IPS-18a (cell line): Measurements from ENCODE around the gene POGZ.

ENCODE experiments used
- H3K27ac ChIP-seq: one replicate; pipeline ENCODE4 v1.5.1; 2013; ENCODE audit warnings: low read length
- H3K27me3 ChIP-seq: one replicate; pipeline ENCODE4 v1.6.1; 2013; ENCODE audit warnings: mild to moderate bottlenecking, low read length; ENCODE audit not compliant: control insufficient read depth, insufficient read depth
- H3K36me3 ChIP-seq: one replicate; pipeline ENCODE4 v1.6.1; 2013; ENCODE audit warnings: low read depth, low read length; ENCODE audit not compliant: control insufficient read depth
- H3K4me1 ChIP-seq: one replicate; pipeline ENCODE4 v1.6.1; 2013; ENCODE audit warnings: low read depth, low read length; ENCODE audit not compliant: control insufficient read depth
- H3K4me3 ChIP-seq: one replicate; pipeline ENCODE4 v1.5.1; 2013; ENCODE audit warnings: low read length
- H3K9ac ChIP-seq: one replicate; pipeline ENCODE4 v1.6.1; 2013; ENCODE audit warnings: mild to moderate bottlenecking, low read length, moderate library complexity
- H3K9me3 ChIP-seq: one replicate; pipeline ENCODE4 v1.6.1; 2013; ENCODE audit warnings: low read depth, low read length; ENCODE audit not compliant: control insufficient read depth

POGZ gene

GRCh38 chr1:151459331-151460046 is at the start of gene POGZ:
TSS of gene POGZ (minus strand) at chr1:151459494. CDS start at chr1:151442204, 17,290 bp downstream.
- peak within 1 kb of the TSS; percentile 85 for H3K9ac ChIP-seq
- H3K27ac ChIP-seq = peak within 1 kb of the TSS; percentile 71
- peaks cover 9% of the 10 kb centered on the region for H3K4me1 ChIP-seq
- H3K9me3 ChIP-seq = no peaks in the 10 kb centered on the region
- H3K27me3 ChIP-seq = peaks cover 18% of the 10 kb centered on the region
- H3K4me3 ChIP-seq = peak within 1 kb of the TSS; percentile 82
- H3K36me3 ChIP-seq = no peaks in the 10 kb centered on the region

GRCh38 chr1:151508833-151509232 is 49.5 kb upstream of the POGZ start:
- Histone ChIP-seq H3K4me1 (peaks cover 23% of the 10 kb centered on the region), H3K27ac (no peak overlapping the region), H3K27me3 (peaks cover 7% of the 10 kb centered on the region), H3K4me3 (no peak overlapping the region), H3K9me3 (no peaks in the 10 kb centered on the region), H3K9ac (no peak overlapping the region), H3K36me3 (no peaks in the 10 kb centered on the region)

- H3K27ac ChIP-seq = no peak overlapping the region
These were observed 45.5 kb upstream of the POGZ start for GRCh38 chr1:151504759-151505158.

GRCh38 chr1:151504252-151504651 is 45.0 kb upstream of the POGZ start:
- no peaks in the 10 kb centered on the region for H3K36me3 ChIP-seq
- no peaks in the 10 kb centered on the region for H3K9me3 ChIP-seq
- no peak overlapping the region for H3K4me3 ChIP-seq
- H3K4me1 ChIP-seq = no peaks in the 10 kb centered on the region
- no peak overlapping the region for H3K27ac ChIP-seq
- no peaks in the 10 kb centered on the region for H3K27me3 ChIP-seq
- no peak overlapping the region for H3K9ac ChIP-seq

More at GRCh38 chr1:151504759-151505158, 45.5 kb upstream of the POGZ start:
- Histone ChIP-seq H3K9ac (no peak overlapping the region), H3K4me3 (no peak overlapping the region), H3K27me3 (no peaks in the 10 kb centered on the region), H3K9me3 (no peaks in the 10 kb centered on the region), H3K36me3 (no peaks in the 10 kb centered on the region), H3K4me1 (no peaks in the 10 kb centered on the region)

- Histone ChIP-seq H3K27ac (no peak overlapping the region), H3K4me3 (no peak overlapping the region)
These were observed 43.8 kb upstream of the POGZ start for GRCh38 chr1:151502859-151503780.

GRCh38 chr1:151502035-151502700 is 42.9 kb upstream of the POGZ start:
- no peak overlapping the region for H3K27ac ChIP-seq
- H3K27me3 ChIP-seq = no peaks in the 10 kb centered on the region
- no peaks in the 10 kb centered on the region for H3K4me1 ChIP-seq
- no peak overlapping the region for H3K4me3 ChIP-seq
- H3K9me3 ChIP-seq = no peaks in the 10 kb centered on the region
- no peak overlapping the region for H3K9ac ChIP-seq
- no peaks in the 10 kb centered on the region for H3K36me3 ChIP-seq

More at GRCh38 chr1:151502859-151503780, 43.8 kb upstream of the POGZ start:
- Histone ChIP-seq H3K9me3 (no peaks in the 10 kb centered on the region), H3K36me3 (no peaks in the 10 kb centered on the region), H3K9ac (no peak overlapping the region), H3K27me3 (no peaks in the 10 kb centered on the region), H3K4me1 (no peaks in the 10 kb centered on the region)

GRCh38 chr1:151501474-151501873 is 42.2 kb upstream of the POGZ start:
- Histone ChIP-seq H3K4me3 (no peak overlapping the region), H3K27ac (no peak overlapping the region), H3K27me3 (no peaks in the 10 kb centered on the region), H3K36me3 (no peaks in the 10 kb centered on the region), H3K4me1 (no peaks in the 10 kb centered on the region), H3K9me3 (no peaks in the 10 kb centered on the region), H3K9ac (no peak overlapping the region)

GRCh38 chr1:151499930-151500329 is 40.6 kb upstream of the POGZ start:
- H3K4me1 ChIP-seq = no peaks in the 10 kb centered on the region
- H3K4me3 ChIP-seq = no peak overlapping the region
- H3K9me3 ChIP-seq = no peaks in the 10 kb centered on the region
- no peaks in the 10 kb centered on the region for H3K36me3 ChIP-seq
- no peaks in the 10 kb centered on the region for H3K27me3 ChIP-seq
- H3K27ac ChIP-seq = no peak overlapping the region
- no peak overlapping the region for H3K9ac ChIP-seq

GRCh38 chr1:151499365-151499764 is 40.1 kb upstream of the POGZ start:
- no peaks in the 10 kb centered on the region for H3K36me3 ChIP-seq
- H3K27ac ChIP-seq = no peak overlapping the region
- H3K9ac ChIP-seq = no peak overlapping the region
- H3K4me1 ChIP-seq = no peaks in the 10 kb centered on the region
- H3K4me3 ChIP-seq = no peak overlapping the region
- H3K27me3 ChIP-seq = no peaks in the 10 kb centered on the region
- H3K9me3 ChIP-seq = no peaks in the 10 kb centered on the region

GRCh38 chr1:151495316-151495715 is 36.0 kb upstream of the POGZ start:
- Histone ChIP-seq H3K9me3 (no peaks in the 10 kb centered on the region), H3K4me3 (no peak overlapping the region), H3K9ac (no peak overlapping the region), H3K4me1 (no peaks in the 10 kb centered on the region), H3K36me3 (no peaks in the 10 kb centered on the region), H3K27ac (no peak overlapping the region), H3K27me3 (no peaks in the 10 kb centered on the region)

GRCh38 chr1:151494741-151495281 is 35.5 kb upstream of the POGZ start:
- no peaks in the 10 kb centered on the region for H3K36me3 ChIP-seq
- no peaks in the 10 kb centered on the region for H3K27me3 ChIP-seq
- H3K4me3 ChIP-seq = no peak overlapping the region
- no peak overlapping the region for H3K9ac ChIP-seq
- H3K27ac ChIP-seq = no peak overlapping the region
- no peaks in the 10 kb centered on the region for H3K9me3 ChIP-seq
- H3K4me1 ChIP-seq = no peaks in the 10 kb centered on the region
